Measurements from ENCODE around the gene HSF2BP.

DNA sequence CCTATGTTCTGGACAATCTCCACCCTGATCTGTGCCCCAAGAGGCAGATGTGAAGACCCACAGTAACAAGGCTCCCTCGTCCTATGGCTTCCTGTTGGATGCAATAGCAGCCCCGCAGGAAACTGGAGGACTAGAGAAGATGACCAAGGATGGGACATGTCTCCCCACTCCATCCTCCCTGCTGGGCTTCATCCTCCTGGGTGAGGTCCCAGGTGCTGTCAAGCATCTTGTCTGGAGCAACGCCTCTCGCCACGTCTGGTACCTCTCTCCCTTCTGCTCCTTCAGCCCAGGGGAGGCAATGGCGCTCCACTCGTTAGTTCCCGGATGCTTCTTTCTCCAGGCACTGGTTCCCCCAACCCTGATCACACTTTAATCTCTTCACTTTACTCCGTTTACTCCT, 11.1 kb downstream of the HSF2BP start:
- TF ChIP-seq, protein P1, sequence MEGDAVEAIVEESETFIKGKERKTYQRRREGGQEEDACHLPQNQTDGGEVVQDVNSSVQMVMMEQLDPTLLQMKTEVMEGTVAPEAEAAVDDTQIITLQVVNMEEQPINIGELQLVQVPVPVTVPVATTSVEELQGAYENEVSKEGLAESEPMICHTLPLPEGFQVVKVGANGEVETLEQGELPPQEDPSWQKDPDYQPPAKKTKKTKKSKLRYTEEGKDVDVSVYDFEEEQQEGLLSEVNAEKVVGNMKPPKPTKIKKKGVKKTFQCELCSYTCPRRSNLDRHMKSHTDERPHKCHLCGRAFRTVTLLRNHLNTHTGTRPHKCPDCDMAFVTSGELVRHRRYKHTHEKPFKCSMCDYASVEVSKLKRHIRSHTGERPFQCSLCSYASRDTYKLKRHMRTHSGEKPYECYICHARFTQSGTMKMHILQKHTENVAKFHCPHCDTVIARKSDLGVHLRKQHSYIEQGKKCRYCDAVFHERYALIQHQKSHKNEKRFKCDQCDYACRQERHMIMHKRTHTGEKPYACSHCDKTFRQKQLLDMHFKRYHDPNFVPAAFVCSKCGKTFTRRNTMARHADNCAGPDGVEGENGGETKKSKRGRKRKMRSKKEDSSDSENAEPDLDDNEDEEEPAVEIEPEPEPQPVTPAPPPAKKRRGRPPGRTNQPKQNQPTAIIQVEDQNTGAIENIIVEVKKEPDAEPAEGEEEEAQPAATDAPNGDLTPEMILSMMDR (IDR thresholded peaks at IDR 0.05) = no peak
- TF ChIP-seq EP300 (IDR thresholded peaks at IDR 0.05) (no peak), POLR2AphosphoS5 (IDR thresholded peaks at IDR 0.05) (no peak)

Measured in stomach (tissue), 4 donors.